K562 (cell line): Measurements from ENCODE around the gene RPL19. TPM values are rescaled to one million over a fixed set of nuclear protein-coding genes. Genes with fewer than 3 reads are reported as not detected.

Experiments used
- BRCA1 ChIP-seq, 2 experiments: fragments of 450-650 bp in 1 of 2; sonication (generic) in 1 of 2; formaldehyde crosslinking in 1 of 2; IDR thresholded peaks; 2 replicates each; pipeline versions ENCODE4 v1.5.0 to v1.6.1; 2017 to 2020; ENCODE audit warnings: mild to moderate bottlenecking in 1 of 2, missing genetic modification reagents in 1 of 2
- HNRNPL ChIP-seq: fragments of 200-400 bp; formaldehyde crosslinking; IDR thresholded peaks from 2 replicates; pipeline ENCODE4 v1.6.1; 2017; ENCODE audit warnings: low read depth, mild to moderate bottlenecking, low read length
- MAFK ChIP-seq: IDR thresholded peaks from 2 replicates; pipeline ENCODE4 v1.6.1; 2011; ENCODE audit warnings: low read length, improper control_type of control experiment
- MXI1 ChIP-seq: IDR thresholded peaks from 2 replicates; pipeline ENCODE4 v1.6.1; 2011; ENCODE audit warnings: low read depth, mild to moderate bottlenecking, improper control_type of control experiment, low read length
- RUNX1 ChIP-seq: sonication (generic); IDR thresholded peaks from 2 replicates; pipeline ENCODE4 v1.6.1; 2016; ENCODE audit warnings: antibody characterized with exemption, low read depth
- STAT5A ChIP-seq: IDR thresholded peaks from 2 replicates; pipeline ENCODE4 v1.6.1; 2012; ENCODE audit warnings: low read length, inconsistent platforms, borderline replicate concordance
- TCFL5 ChIP-seq: fragments of 250-450 bp; sonication (Bioruptor Pico); conservative IDR thresholded peaks from 2 replicates; pipeline ENCODE4 v1.6.1; 2021; ENCODE audit warnings: mild to moderate bottlenecking, moderate library complexity, matching md5 sums
- ZNF253 ChIP-seq: fragments of 250-450 bp; sonication (Bioruptor Pico); conservative IDR thresholded peaks from 2 replicates; pipeline ENCODE4 v1.6.1; 2021; ENCODE audit warnings: mild to moderate bottlenecking
- ZNF707 ChIP-seq: fragments of 250-450 bp; sonication (Bioruptor Pico); conservative IDR thresholded peaks from 2 replicates; pipeline ENCODE4 v1.8.0; 2022; ENCODE audit warnings: inconsistent platforms, mild to moderate bottlenecking, moderate library complexity
- polyA plus RNA-seq, 8 experiments: library from polyadenylated mRNA; depleted of rRNA in 4 of 8; stranded (reverse) in 5 of 8; unstranded in 3 of 8; fragments of >200 nt; fragmentation: Nextera tagmentation in 2 of 8; fragmentation: Illumina TruSeq in 1 of 8; extraction: Ambion mirVana in 2 of 8; extraction: Trizol in 1 of 8; gene quantifications; 2 replicates each; pipeline versions ENCODE4 v1.2.1 to v1.2.3, GENCODE V29; 2011 to 2014; ENCODE audit warnings: inconsistent platforms in 1 of 8, missing spikeins in 1 of 8
- total RNA-seq, 7 experiments: library from RNA; depleted of rRNA in 6 of 7; stranded (reverse); fragments of >200 nt in 6 of 7; fragmentation: Illumina TruSeq in 2 of 7; extraction: Trizol in 2 of 7; gene quantifications; 2 replicates each; pipeline versions ENCODE4 v1.2.1 to v1.2.3, GENCODE V29; 2011 to 2021; ENCODE audit warnings: low replicate concordance in 1 of 7
- TF ChIP-seq, protein P1 (sequence below): fragments of 200-600 bp; sonication (generic); IDR thresholded peaks from one replicate; pipeline ENCODE4 v1.6.1; 2012; ENCODE audit warnings: mild to moderate bottlenecking, low read depth, low read length, inconsistent platforms
- TF ChIP-seq, protein P2 (sequence below): sonication (generic); formaldehyde crosslinking; IDR thresholded peaks from 2 replicates; pipeline ENCODE4 v1.8.1; 2023; ENCODE audit warnings: mild to moderate bottlenecking, missing genetic modification reagents
- TF ChIP-seq, protein P3 (sequence below): fragments of 450-650 bp; IDR thresholded peaks from 2 replicates; pipeline ENCODE4 v1.6.1; 2016; ENCODE audit warnings: antibody characterized with exemption

Gene RPL19
- total and polyA plus RNA-seq, 9 of the 15 experiments (the other 6 are each of a cell fraction or from before 2014, with no cell fraction given): 2,263 to 4,614 (median 3,727) TPM

DNA sequence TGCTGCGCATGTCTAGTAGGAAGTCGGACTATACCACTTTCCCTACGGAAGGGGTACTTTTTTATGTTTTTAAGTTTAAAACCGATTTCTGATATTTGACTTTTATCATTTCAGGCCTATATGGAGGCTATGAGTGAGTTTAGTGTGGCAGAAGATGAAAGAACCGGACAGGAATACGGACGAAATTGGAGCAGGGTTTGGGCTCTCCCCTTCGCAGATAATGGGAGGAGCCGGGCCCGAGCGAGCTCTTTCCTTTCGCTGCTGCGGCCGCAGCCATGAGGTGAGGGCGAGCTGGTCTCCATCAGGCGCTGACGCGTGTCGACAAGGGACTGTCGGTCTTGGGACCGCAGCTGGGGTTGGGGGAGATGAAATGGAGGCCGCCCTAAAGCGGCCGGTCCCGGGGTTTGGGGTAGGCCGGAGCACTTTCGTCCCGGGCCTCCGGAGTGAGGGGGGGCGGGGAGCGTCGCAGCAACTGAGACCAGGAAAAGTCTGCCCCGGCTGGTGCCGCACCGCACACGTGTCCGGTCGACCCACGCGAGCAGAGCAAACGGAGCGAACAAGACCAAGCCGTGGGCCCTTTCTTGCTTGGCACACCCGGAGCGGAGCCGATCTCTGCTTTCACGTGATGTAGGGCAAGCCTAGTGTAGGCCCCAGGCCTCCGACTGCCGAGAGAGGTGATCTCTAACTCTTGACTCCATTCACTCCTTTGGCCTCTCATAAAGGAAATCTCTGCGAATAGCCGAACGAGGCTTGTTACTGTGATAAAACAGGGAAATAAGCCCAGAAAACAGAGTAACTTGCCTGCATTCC is at the start of gene RPL19 (continued):
- TF ChIP-seq, protein P1, sequence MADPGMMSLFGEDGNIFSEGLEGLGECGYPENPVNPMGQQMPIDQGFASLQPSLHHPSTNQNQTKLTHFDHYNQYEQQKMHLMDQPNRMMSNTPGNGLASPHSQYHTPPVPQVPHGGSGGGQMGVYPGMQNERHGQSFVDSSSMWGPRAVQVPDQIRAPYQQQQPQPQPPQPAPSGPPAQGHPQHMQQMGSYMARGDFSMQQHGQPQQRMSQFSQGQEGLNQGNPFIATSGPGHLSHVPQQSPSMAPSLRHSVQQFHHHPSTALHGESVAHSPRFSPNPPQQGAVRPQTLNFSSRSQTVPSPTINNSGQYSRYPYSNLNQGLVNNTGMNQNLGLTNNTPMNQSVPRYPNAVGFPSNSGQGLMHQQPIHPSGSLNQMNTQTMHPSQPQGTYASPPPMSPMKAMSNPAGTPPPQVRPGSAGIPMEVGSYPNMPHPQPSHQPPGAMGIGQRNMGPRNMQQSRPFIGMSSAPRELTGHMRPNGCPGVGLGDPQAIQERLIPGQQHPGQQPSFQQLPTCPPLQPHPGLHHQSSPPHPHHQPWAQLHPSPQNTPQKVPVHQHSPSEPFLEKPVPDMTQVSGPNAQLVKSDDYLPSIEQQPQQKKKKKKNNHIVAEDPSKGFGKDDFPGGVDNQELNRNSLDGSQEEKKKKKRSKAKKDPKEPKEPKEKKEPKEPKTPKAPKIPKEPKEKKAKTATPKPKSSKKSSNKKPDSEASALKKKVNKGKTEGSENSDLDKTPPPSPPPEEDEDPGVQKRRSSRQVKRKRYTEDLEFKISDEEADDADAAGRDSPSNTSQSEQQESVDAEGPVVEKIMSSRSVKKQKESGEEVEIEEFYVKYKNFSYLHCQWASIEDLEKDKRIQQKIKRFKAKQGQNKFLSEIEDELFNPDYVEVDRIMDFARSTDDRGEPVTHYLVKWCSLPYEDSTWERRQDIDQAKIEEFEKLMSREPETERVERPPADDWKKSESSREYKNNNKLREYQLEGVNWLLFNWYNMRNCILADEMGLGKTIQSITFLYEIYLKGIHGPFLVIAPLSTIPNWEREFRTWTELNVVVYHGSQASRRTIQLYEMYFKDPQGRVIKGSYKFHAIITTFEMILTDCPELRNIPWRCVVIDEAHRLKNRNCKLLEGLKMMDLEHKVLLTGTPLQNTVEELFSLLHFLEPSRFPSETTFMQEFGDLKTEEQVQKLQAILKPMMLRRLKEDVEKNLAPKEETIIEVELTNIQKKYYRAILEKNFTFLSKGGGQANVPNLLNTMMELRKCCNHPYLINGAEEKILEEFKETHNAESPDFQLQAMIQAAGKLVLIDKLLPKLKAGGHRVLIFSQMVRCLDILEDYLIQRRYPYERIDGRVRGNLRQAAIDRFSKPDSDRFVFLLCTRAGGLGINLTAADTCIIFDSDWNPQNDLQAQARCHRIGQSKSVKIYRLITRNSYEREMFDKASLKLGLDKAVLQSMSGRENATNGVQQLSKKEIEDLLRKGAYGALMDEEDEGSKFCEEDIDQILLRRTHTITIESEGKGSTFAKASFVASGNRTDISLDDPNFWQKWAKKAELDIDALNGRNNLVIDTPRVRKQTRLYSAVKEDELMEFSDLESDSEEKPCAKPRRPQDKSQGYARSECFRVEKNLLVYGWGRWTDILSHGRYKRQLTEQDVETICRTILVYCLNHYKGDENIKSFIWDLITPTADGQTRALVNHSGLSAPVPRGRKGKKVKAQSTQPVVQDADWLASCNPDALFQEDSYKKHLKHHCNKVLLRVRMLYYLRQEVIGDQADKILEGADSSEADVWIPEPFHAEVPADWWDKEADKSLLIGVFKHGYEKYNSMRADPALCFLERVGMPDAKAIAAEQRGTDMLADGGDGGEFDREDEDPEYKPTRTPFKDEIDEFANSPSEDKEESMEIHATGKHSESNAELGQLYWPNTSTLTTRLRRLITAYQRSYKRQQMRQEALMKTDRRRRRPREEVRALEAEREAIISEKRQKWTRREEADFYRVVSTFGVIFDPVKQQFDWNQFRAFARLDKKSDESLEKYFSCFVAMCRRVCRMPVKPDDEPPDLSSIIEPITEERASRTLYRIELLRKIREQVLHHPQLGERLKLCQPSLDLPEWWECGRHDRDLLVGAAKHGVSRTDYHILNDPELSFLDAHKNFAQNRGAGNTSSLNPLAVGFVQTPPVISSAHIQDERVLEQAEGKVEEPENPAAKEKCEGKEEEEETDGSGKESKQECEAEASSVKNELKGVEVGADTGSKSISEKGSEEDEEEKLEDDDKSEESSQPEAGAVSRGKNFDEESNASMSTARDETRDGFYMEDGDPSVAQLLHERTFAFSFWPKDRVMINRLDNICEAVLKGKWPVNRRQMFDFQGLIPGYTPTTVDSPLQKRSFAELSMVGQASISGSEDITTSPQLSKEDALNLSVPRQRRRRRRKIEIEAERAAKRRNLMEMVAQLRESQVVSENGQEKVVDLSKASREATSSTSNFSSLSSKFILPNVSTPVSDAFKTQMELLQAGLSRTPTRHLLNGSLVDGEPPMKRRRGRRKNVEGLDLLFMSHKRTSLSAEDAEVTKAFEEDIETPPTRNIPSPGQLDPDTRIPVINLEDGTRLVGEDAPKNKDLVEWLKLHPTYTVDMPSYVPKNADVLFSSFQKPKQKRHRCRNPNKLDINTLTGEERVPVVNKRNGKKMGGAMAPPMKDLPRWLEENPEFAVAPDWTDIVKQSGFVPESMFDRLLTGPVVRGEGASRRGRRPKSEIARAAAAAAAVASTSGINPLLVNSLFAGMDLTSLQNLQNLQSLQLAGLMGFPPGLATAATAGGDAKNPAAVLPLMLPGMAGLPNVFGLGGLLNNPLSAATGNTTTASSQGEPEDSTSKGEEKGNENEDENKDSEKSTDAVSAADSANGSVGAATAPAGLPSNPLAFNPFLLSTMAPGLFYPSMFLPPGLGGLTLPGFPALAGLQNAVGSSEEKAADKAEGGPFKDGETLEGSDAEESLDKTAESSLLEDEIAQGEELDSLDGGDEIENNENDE: no peak
- TF ChIP-seq, protein P2, sequence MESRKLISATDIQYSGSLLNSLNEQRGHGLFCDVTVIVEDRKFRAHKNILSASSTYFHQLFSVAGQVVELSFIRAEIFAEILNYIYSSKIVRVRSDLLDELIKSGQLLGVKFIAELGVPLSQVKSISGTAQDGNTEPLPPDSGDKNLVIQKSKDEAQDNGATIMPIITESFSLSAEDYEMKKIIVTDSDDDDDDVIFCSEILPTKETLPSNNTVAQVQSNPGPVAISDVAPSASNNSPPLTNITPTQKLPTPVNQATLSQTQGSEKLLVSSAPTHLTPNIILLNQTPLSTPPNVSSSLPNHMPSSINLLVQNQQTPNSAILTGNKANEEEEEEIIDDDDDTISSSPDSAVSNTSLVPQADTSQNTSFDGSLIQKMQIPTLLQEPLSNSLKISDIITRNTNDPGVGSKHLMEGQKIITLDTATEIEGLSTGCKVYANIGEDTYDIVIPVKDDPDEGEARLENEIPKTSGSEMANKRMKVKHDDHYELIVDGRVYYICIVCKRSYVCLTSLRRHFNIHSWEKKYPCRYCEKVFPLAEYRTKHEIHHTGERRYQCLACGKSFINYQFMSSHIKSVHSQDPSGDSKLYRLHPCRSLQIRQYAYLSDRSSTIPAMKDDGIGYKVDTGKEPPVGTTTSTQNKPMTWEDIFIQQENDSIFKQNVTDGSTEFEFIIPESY (CRISPR knock-in tag): peak; percentile 22; the same call in 1 of the 2 replicates
- TF ChIP-seq STAT5A (no peak), MXI1 (0 out of 2 replicates have a peak, but pooled peaks have one; percentile 5), ZNF253 (CRISPR knock-in tag) (no peak), RUNX1 (no peak), ZNF707 (CRISPR knock-in tag) (no peak), MAFK (no peak), BRCA1 (IDR thresholded peaks at IDR 0.05) (no peak), BRCA1 (CRISPR knock-in tag; IDR thresholded peaks at IDR 0.05) (no peak), TCFL5 (CRISPR knock-in tag) (no peak), HNRNPL (0 out of 2 replicates have a peak, but pooled peaks have one; percentile 36)
- TF ChIP-seq, protein P3, sequence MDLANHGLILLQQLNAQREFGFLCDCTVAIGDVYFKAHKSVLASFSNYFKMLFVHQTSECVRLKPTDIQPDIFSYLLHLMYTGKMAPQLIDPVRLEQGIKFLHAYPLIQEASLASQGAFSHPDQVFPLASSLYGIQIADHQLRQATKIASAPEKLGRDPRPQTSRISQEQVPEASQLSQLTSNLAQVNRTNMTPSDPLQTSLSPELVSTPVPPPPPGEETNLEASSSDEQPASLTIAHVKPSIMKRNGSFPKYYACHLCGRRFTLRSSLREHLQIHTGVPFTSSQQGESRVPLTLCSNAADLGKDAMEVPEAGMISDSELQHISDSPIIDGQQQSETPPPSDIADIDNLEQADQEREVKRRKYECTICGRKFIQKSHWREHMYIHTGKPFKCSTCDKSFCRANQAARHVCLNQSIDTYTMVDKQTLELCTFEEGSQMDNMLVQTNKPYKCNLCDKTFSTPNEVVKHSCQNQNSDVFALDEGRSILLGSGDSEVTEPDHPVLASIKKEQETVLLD: no peak
